IMR-90 (cell line): ENCODE measurements around the gene FOXL3. TPM values are rescaled to one million over a fixed set of nuclear protein-coding genes. Genes with fewer than 3 reads are reported as not detected.

Experiments
- ATAC-seq: fragments of 200-7000 bp; cut with Tn5 transposase; 2 replicates; pipeline ENCODE4 v1.9.1; 2020; ENCODE audit warnings: low read depth, mild to moderate bottlenecking, moderate library complexity
- BruUV-seq: library from RNA; stranded (reverse); fragments of 400-500 nt; replicated peaks from 2 replicates; lab custom pipeline; 2021; lab: Mats Ljungman, UMichigan
- CTCF ChIA-PET: fragments of 300-600 bp; formaldehyde crosslinking; extraction: SDS; loops from one replicate; lab custom pipeline; 2021; ENCODE audit warnings: antibody characterized with exemption; lab: Yijun Ruan, JAX
- POLR2A ChIA-PET: fragments of 300-600 bp; sonication (Branson Sonifier 250); formaldehyde crosslinking; loops from one replicate; lab custom pipeline; 2022; ENCODE audit warnings: antibody characterized with exemption; ENCODE audit not compliant: unreplicated experiment; lab: Charles Lee
- DNase-seq: peaks from one replicate; pipeline ENCODE4 v3.0.0; 2013
- H2AFZ ChIP-seq: replicated peaks from 2 replicates; pipeline ENCODE3; 2013; ENCODE audit warnings: low read length, mild to moderate bottlenecking; ENCODE audit not compliant: poor library complexity
- H2AK5ac ChIP-seq: 2 replicates; pipeline ENCODE4 v1.6.1; 2013; ENCODE audit warnings: low read depth, low read length, inconsistent platforms
- H2AK9ac ChIP-seq: replicated peaks from 2 replicates; pipeline ENCODE3; 2013; ENCODE audit warnings: mild to moderate bottlenecking, low read depth, low read length, moderate library complexity; ENCODE audit not compliant: poor library complexity
- H2BK120ac ChIP-seq: 2 replicates; pipeline ENCODE4 v1.6.1; 2013; ENCODE audit warnings: low read depth, low read length, inconsistent platforms
- H2BK15ac ChIP-seq: 3 replicates; pipeline ENCODE4 v1.6.1; 2013; ENCODE audit warnings: low read depth, low read length, inconsistent platforms
- H2BK20ac ChIP-seq: 2 replicates; pipeline ENCODE4 v1.6.1; 2013; ENCODE audit warnings: low read depth, mild to moderate bottlenecking, inconsistent platforms, low read length, moderate library complexity
- H2BK5ac ChIP-seq: 2 replicates; pipeline ENCODE4 v1.6.1; 2013; ENCODE audit warnings: mild to moderate bottlenecking, low read depth, low read length, inconsistent platforms; ENCODE audit not compliant: poor library complexity, severe bottlenecking
- H3K14ac ChIP-seq: replicated peaks from 2 replicates; pipeline ENCODE4 v1.6.1; 2013; ENCODE audit warnings: low read depth, low read length, inconsistent platforms
- H3K18ac ChIP-seq: 2 replicates; pipeline ENCODE4 v1.6.1; 2013; ENCODE audit warnings: low read depth, low read length, control low read depth
- H3K23ac ChIP-seq: 2 replicates; pipeline ENCODE4 v1.6.1; 2013; ENCODE audit warnings: low read depth, low read length, inconsistent platforms
- H3K27ac ChIP-seq: 2 replicates; pipeline ENCODE4 v1.5.1; 2013; ENCODE audit warnings: mild to moderate bottlenecking, control low read depth, low read length; ENCODE audit not compliant: insufficient read depth
- H3K27me3 ChIP-seq: 2 replicates; pipeline ENCODE4 v1.6.1; 2013; ENCODE audit warnings: low read length; ENCODE audit not compliant: control insufficient read depth, insufficient read depth
- H3K36me3 ChIP-seq: 2 replicates; pipeline ENCODE4 v1.6.1; 2013; ENCODE audit warnings: low read length, mixed read lengths; ENCODE audit not compliant: control insufficient read depth, insufficient read depth
- H3K4ac ChIP-seq: 2 replicates; pipeline ENCODE4 v1.6.1; 2013; ENCODE audit warnings: low read depth, low read length, inconsistent platforms
- H3K4me1 ChIP-seq: 2 replicates; pipeline ENCODE4 v1.6.1; 2013; ENCODE audit warnings: low read length, mixed read lengths; ENCODE audit not compliant: control insufficient read depth, insufficient read depth
- H3K4me2 ChIP-seq: 2 replicates; pipeline ENCODE4 v1.6.1; 2013; ENCODE audit warnings: low read depth, mild to moderate bottlenecking, control low read depth, low read length, moderate library complexity
- H3K4me3 ChIP-seq: 2 replicates; pipeline ENCODE4 v1.5.1; 2013; ENCODE audit warnings: low read depth, mild to moderate bottlenecking, control low read depth, low read length, moderate library complexity; ENCODE audit not compliant: insufficient read depth
- H3K56ac ChIP-seq: 2 replicates; pipeline ENCODE4 v1.6.1; 2013; ENCODE audit warnings: low read length, inconsistent platforms; ENCODE audit not compliant: insufficient read depth; ENCODE audit errors: extremely low read depth
- H3K79me1 ChIP-seq, 2 experiments: 2 replicates each; pipeline ENCODE4 v1.6.1; 2013; ENCODE audit warnings: low read length in 2 of 2, inconsistent platforms in 1 of 2, low read depth in 1 of 2
- H3K9ac ChIP-seq: 2 replicates; pipeline ENCODE4 v1.6.1; 2013; ENCODE audit warnings: low read depth, low read length, control low read depth
- H3K9me1 ChIP-seq: 2 replicates; pipeline ENCODE4 v1.6.1; 2013; ENCODE audit warnings: low read length, inconsistent platforms; ENCODE audit not compliant: insufficient read depth
- H3K9me3 ChIP-seq: 2 replicates; pipeline ENCODE4 v1.6.1; 2013; ENCODE audit warnings: low read length; ENCODE audit not compliant: control insufficient read depth, insufficient read depth
- H4K20me1 ChIP-seq: 2 replicates; pipeline ENCODE4 v1.6.1; 2013; ENCODE audit warnings: low read length, inconsistent platforms; ENCODE audit not compliant: insufficient read depth
- H4K5ac ChIP-seq: 2 replicates; pipeline ENCODE4 v1.6.1; 2013; ENCODE audit warnings: mild to moderate bottlenecking, low read depth, low read length, control low read depth
- H4K8ac ChIP-seq, 2 experiments: 2 replicates each; pipeline ENCODE4 v1.6.1; 2013; ENCODE audit warnings: low read depth in 2 of 2, low read length in 2 of 2, control low read depth in 1 of 2, inconsistent platforms in 1 of 2
- H4K91ac ChIP-seq: 2 replicates; pipeline ENCODE4 v1.6.1; 2013; ENCODE audit warnings: low read depth, low read length, inconsistent platforms; ENCODE audit not compliant: insufficient read depth
- ELK1 ChIP-seq: fragments of 150-350 bp; IDR thresholded peaks from 2 replicates; pipeline ENCODE4 v1.6.1; 2016; ENCODE audit warnings: low read depth, mild to moderate bottlenecking, low read length, moderate library complexity, borderline replicate concordance
- RCOR1 ChIP-seq: IDR thresholded peaks from 2 replicates; pipeline ENCODE4 v1.6.1; 2012; ENCODE audit warnings: mild to moderate bottlenecking, low read length, improper control_type of control experiment; ENCODE audit not compliant: insufficient replicate concordance
- WGBS, 2 experiments: methylation state at CpG; one replicate each; pipeline versions ENCODE4 v1.1.5 to v1.1.7; 2013; ENCODE audit warnings: missing lambda C conversion rate in 2 of 2; ENCODE audit not compliant: insufficient read length in 1 of 2; ENCODE audit errors: extremely low coverage in 2 of 2; 5-methylcytosine and 5-hydroxymethylcytosine counted together
- dilution Hi-C: fragments of 300-500 bp; cut with HindIII; formaldehyde crosslinking; loops from one replicate; pipeline ENCODE4 v1.14.3; 2018; ENCODE audit warnings: low sequenced_read_pairs; ENCODE audit not compliant: unreplicated experiment
- in situ Hi-C: fragments of 300-500 bp; cut with MboI; formaldehyde crosslinking; loops from 3 replicates; pipeline ENCODE4 v1.14.3; 2019; ENCODE audit warnings: low sequenced_read_pairs, inconsistent platforms, mixed read lengths
- intact Hi-C: fragments of 100-400 bp; cut with micrococcal nuclease; formaldehyde crosslinking; loops from 2 replicates; pipeline ENCODE4 v1.10.0; 2022
- polyA plus RNA-seq, 3 experiments: library from polyadenylated mRNA; depleted of rRNA; stranded (reverse); fragments of >200 nt; gene quantifications; 2 replicates each; pipeline ENCODE4 v1.2.3, GENCODE V29; 2012; ENCODE audit warnings: low replicate concordance in 1 of 3
- total RNA-seq: library from RNA; depleted of rRNA; stranded (reverse); fragments of >200 nt; gene quantifications from 2 replicates; pipeline ENCODE4 v1.2.3, GENCODE V29; 2012

The FOXL3 gene
- total and polyA plus RNA-seq, 2 of the 4 experiments (the other 2 are of a cell fraction) = not detected

- Histone ChIP-seq H3K4ac (no peak overlapping the region), H3K79me1 (no peaks in the 10 kb centered on the region), H3K9ac (no peak overlapping the region), H3K56ac (no peak overlapping the region), H3K36me3 (no peaks in the 10 kb centered on the region), H2BK20ac (no peak overlapping the region), H3K18ac (no peak overlapping the region), H4K91ac (no peak overlapping the region), H2BK120ac (no peak overlapping the region), H3K23ac (no peak overlapping the region), H3K4me2 (no peak overlapping the region), H4K8ac (no peak overlapping the region), H2AK5ac (no peak overlapping the region), H2AK9ac (no peak overlapping the region), H2AFZ (no peak overlapping the region), H3K4me3 (no peak overlapping the region), H3K14ac (no peak overlapping the region), H3K9me3 (no peaks in the 10 kb centered on the region), H4K5ac (no peak overlapping the region), H2BK15ac (no peak overlapping the region), H2BK5ac (no peak overlapping the region), H3K4me1 (no peaks in the 10 kb centered on the region), H3K27ac (no peak overlapping the region), H3K27me3 (peaks cover 63% of the 10 kb centered on the region), H3K9me1 (no peaks in the 10 kb centered on the region), H4K20me1 (no peaks in the 10 kb centered on the region)
- ChIA-PET POLR2A (no interaction called here), CTCF (no interaction called here)
- DNase-seq (no peak), ATAC-seq (peak; percentile 59)
- dilution Hi-C loops = no loop called here
- in situ Hi-C loops = no loop called here
- no peak for TF ChIP-seq RCOR1
- TF ChIP-seq ELK1 = no peak
- BruUV-seq = no TSS peak
- WGBS, 2 experiments = 63% methylated on average over 13 of the region's 27 CpGs; no CpG with 5 or more reads in 1 of the 2 experiments
- intact Hi-C loops = no loop called here
Measured at GRCh38 chr7:295155-296154, 5.5 kb downstream of the FOXL3 start.
